Measurements from ENCODE around the gene ITPR1.

Gene ITPR1

DNA sequence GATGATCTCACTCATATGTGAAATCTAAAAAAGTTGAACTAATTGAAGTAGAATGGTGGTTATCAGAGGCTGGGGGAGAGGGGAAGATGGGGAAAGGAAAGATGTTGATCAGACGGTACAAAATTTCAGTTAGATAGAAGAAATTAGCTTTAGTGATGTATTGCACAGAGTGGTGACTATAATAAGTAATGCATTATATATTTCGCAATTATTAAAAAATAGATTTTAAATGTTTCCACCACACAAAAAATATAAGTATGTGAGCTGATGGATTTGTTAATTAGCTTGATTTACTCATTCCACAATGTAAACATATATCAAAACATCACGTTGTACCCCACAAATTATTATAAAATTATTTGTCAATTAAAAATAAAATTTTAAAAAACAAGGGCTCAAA, 34.2 kb upstream of the ITPR1 start:
- TF ChIP-seq, protein P1, sequence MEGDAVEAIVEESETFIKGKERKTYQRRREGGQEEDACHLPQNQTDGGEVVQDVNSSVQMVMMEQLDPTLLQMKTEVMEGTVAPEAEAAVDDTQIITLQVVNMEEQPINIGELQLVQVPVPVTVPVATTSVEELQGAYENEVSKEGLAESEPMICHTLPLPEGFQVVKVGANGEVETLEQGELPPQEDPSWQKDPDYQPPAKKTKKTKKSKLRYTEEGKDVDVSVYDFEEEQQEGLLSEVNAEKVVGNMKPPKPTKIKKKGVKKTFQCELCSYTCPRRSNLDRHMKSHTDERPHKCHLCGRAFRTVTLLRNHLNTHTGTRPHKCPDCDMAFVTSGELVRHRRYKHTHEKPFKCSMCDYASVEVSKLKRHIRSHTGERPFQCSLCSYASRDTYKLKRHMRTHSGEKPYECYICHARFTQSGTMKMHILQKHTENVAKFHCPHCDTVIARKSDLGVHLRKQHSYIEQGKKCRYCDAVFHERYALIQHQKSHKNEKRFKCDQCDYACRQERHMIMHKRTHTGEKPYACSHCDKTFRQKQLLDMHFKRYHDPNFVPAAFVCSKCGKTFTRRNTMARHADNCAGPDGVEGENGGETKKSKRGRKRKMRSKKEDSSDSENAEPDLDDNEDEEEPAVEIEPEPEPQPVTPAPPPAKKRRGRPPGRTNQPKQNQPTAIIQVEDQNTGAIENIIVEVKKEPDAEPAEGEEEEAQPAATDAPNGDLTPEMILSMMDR (conservative IDR thresholded peaks at IDR 0.05; ENCODE audit: control insufficient read depth, insufficient read depth, low read depth, low read length) = no peak
- no peak overlapping the region for H3K4me3 ChIP-seq (ENCODE audit: control insufficient read depth, low read depth, low read length)
- no peak for DNase-seq (ENCODE audit: low read depth)

DNA sequence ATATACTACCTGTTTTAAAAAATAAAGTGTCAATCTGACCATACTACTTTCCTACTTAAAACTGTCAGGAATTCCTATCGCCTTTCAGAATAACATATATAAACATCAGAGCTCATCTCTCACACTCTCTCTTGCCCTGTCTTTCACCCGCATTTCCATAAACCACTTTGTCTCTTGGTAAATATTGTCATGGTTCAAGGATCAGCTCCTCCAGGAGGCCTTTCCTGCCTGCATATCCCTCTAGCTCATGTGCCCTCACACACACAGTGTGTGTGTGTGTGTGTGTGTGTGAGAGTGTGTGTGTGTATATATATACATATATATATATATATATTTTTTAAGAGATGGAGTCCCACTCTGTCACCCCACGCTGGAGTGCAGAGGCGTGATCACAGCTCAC, 32.8 kb upstream of the ITPR1 start:
- no peak overlapping the region for H3K4me3 ChIP-seq (ENCODE audit: control insufficient read depth, low read depth, low read length)
- DNase-seq (ENCODE audit: low read depth) = no peak
- TF ChIP-seq, protein P1 (conservative IDR thresholded peaks at IDR 0.05; ENCODE audit: control insufficient read depth, insufficient read depth, low read depth, low read length) = no peak

DNA sequence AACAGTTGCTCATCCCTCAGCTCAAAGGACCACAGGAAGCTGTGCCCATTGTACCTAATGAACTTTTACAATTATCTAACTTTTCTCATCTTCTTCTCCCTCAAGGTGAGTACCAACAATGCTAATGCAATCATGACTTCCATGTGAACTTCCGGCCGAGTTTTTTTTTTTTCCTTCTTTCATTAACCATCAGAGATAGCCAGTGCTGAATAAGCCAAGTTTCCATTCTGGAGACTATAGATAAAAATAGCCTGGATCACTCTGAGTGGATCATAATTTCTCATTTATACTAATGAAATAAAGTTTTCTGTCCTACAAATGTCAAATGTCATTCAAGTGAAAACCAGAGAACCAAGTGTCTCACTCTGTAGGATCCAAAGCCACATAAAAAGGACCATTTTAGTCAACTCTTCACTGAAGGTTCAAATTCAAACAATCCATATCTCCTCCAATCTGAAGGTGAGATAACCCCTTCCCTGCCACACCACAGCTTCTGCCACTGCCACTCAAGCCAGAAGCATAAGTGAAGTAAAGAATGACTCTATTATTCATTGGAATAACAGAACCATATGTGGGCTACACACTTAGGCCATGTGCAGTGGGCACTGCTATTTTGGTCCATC, 31.6 kb upstream of the ITPR1 start:
- TF ChIP-seq, protein P1 (conservative IDR thresholded peaks at IDR 0.05; ENCODE audit: control insufficient read depth, insufficient read depth, low read depth, low read length) = no peak
- no peak for DNase-seq (ENCODE audit: low read depth)
- H3K4me3 ChIP-seq (ENCODE audit: control insufficient read depth, low read depth, low read length) = no peak overlapping the region

DNA sequence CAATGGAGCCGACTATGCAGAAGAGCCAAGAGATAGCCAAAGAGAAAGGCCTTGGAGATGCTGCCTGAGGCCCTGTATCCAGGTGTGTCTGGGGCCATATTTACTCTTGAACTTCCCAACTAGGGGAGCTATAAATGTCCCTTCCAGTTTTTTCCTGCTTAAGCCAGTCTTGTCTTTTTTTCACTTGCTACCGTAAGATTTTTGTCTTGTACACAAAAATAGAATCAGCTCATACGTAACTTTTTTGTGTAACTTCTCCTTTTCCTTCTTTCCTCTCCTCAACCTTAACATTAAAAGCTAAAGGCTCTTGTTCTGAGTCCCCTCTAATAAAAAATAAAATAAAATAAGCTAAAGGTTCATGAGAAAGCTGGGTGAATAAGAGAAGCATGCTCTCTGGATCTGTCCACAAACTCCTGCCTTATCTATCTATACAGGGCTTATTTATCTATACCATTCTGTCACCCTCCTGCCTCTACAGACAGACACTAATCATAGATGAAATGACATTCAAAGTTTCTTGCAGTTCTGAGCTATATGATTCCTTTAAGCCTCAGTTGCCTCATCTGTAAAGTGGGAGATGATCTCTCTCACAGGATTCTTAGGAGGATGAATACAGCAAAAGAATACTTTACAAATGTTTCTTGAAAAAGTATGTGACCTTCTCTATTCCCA, 30.6 kb upstream of the ITPR1 start:
- no peak overlapping the region for H3K4me3 ChIP-seq (ENCODE audit: control insufficient read depth, low read depth, low read length)
- no peak for DNase-seq (ENCODE audit: low read depth)
- TF ChIP-seq, protein P1 (conservative IDR thresholded peaks at IDR 0.05; ENCODE audit: control insufficient read depth, insufficient read depth, low read depth, low read length) = no peak

DNA sequence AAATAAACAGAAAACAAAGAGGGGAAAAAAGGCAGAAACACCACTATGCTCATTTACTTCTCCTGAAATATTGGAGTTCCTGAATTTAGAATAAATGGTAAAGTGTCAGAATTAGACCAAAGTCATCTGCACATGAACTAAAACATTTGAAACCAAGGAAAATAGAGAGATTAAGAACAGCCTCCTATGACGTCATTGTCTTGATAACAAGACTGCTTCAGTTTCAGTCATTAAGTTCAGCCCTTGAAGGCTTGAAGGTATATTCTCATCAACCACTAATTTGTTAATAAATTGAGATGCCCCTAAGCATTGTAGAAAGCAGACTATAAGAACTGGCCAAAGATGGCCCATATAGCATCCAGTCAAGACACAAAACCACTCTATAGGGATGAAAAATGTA, 28.6 kb upstream of the ITPR1 start:
- no peak for DNase-seq (ENCODE audit: low read depth)
- H3K4me3 ChIP-seq (ENCODE audit: control insufficient read depth, low read depth, low read length) = no peak overlapping the region
- TF ChIP-seq, protein P1 (conservative IDR thresholded peaks at IDR 0.05; ENCODE audit: control insufficient read depth, insufficient read depth, low read depth, low read length) = no peak

DNA sequence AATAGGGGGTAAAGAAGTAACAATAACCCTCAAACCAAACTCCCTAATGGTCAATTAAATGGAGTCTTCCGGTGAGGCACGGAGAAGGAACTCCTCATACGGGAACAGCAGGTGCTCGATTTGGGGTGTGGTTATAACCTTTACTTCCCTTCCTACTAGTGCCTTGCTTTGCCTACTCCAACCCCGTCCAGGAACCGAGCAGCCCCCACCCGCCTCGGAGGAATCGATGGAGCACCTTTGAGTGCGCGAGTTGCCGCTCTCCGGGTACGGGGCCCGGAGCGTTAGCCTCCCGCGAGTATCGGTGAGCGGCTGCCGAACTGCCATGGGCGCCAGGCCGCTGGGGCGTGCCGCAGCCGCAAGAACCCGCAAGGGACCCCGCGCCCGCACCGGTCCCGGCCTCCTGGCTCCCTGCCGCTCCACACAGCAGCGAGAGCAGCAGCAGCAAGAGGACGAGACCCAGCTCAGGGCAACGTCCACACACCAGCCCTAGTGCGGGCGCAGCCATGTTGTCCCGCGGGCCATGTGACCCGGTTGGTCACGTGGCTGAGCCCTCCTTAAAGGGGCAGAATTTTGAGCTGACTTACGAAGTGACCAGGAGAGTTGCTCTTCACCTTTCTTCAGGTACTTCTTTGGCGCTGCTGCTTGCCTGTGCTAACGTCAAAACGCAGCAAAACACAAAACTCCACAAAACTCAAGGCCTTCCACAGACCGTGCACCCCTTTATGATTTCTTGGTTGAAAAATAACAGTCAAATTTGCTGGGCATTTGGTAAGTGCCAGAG, 26.2 kb upstream of the ITPR1 start, which contains the start of gene SUMF1:
SUMF1 (minus strand) TSS at position 529 of the 781 bp plus-strand sequence; CDS start at position 505, 24 bp downstream.
- peak; percentile 73 for DNase-seq (ENCODE audit: low read depth)
- TF ChIP-seq, protein P1 (conservative IDR thresholded peaks at IDR 0.05; ENCODE audit: control insufficient read depth, insufficient read depth, low read depth, low read length) = no peak
- peak within 1 kb of the TSS; percentile 74 for H3K4me3 ChIP-seq (ENCODE audit: control insufficient read depth, low read depth, low read length)
